Colonic mucosa (tissue), 4 donors: ENCODE measurements around the gene CACFD1. TPM values are rescaled to one million over a fixed set of nuclear protein-coding genes. Genes with fewer than 3 reads are reported as not detected.

ENCODE experiments used
- DNase-seq: peaks from one replicate; pipeline ENCODE4 v3.0.0-alpha.2; 2020
- H3K27ac ChIP-seq: fragments of 200-600 bp; one replicate; pipeline ENCODE4 v1.8.0; 2021
- H3K27me3 ChIP-seq: fragments of 200-600 bp; one replicate; pipeline ENCODE4 v1.8.0; 2021
- H3K36me3 ChIP-seq: fragments of 200-600 bp; one replicate; pipeline ENCODE4 v1.8.0; 2021
- H3K4me1 ChIP-seq: fragments of 200-600 bp; one replicate; pipeline ENCODE4 v1.8.0; 2021; ENCODE audit warnings: mild to moderate bottlenecking
- H3K4me3 ChIP-seq: fragments of 200-600 bp; one replicate; pipeline ENCODE4 v1.8.0; 2021
- H3K9ac ChIP-seq, 2 donors: one replicate each; pipeline ENCODE4 v1.7.0; 2013; ENCODE audit warnings: control low read depth in 2 of 2, low read depth in 2 of 2, low read length in 2 of 2
- H3K9me3 ChIP-seq: fragments of 200-600 bp; one replicate; pipeline ENCODE4 v1.8.0; 2021
- CTCF ChIP-seq: fragments of 200-600 bp; IDR thresholded peaks from one replicate; pipeline ENCODE4 v1.8.0; 2022; ENCODE audit warnings: antibody characterized with exemption, mild to moderate bottlenecking
- intact Hi-C: fragments of 100-400 bp; cut with DNase I; formaldehyde crosslinking; loops from one replicate; pipeline ENCODE4 v1.14.1; 2022
- total RNA-seq, 2 donors: library from RNA; stranded (reverse); fragmentation: NEBNext Ultra II Directional in 1 of 2; extraction: Animal tissue kit (Norgen Biotek cat#: 25700) in 1 of 2; gene quantifications; one replicate each; pipeline ENCODE4 v1.2.1, GENCODE V29; 2021
- donor health status: healthy.
- donor health status: DM: no; HTN: no; CAD: no.
- donor health status: DM: no; HTN: no; CAD: no.

CACFD1 gene
- total RNA-seq, 2 donors from 2014 or later = 56.8 to 60.7 TPM

GRCh38 chr9:133516961-133517350 lies 57.2 kb downstream of the CACFD1 start:
- H3K4me1 ChIP-seq = no peaks in the 10 kb centered on the region
- no peak overlapping the region for H3K27ac ChIP-seq
- no peaks in the 10 kb centered on the region for H3K9me3 ChIP-seq
- intact Hi-C loops = no loop called here
- no peaks in the 10 kb centered on the region for H3K36me3 ChIP-seq
- no peaks in the 10 kb centered on the region for H3K27me3 ChIP-seq
- TF ChIP-seq CTCF = no peak
- no peak overlapping the region for H3K4me3 ChIP-seq
- no peak overlapping the region for H3K9ac ChIP-seq
- no peak for DNase-seq

GRCh38 chr9:133517711-133518110 lies 57.9 kb downstream of the CACFD1 start:
- Histone ChIP-seq H3K9ac (no peak overlapping the region), H3K9me3 (no peaks in the 10 kb centered on the region), H3K27ac (no peak overlapping the region), H3K4me3 (no peak overlapping the region), H3K4me1 (no peaks in the 10 kb centered on the region), H3K27me3 (no peaks in the 10 kb centered on the region), H3K36me3 (no peaks in the 10 kb centered on the region)
- intact Hi-C loops = no loop called here
- no peak for TF ChIP-seq CTCF
- no peak for DNase-seq

- Histone ChIP-seq H3K27me3 (no peaks in the 10 kb centered on the region), H3K4me3 (no peak overlapping the region), H3K9ac (no peak overlapping the region), H3K27ac (no peak overlapping the region), H3K36me3 (no peaks in the 10 kb centered on the region), H3K4me1 (no peaks in the 10 kb centered on the region), H3K9me3 (no peaks in the 10 kb centered on the region)
- intact Hi-C loops = no loop called here
- no peak for TF ChIP-seq CTCF
- DNase-seq = no peak
These were observed 58.4 kb downstream of the CACFD1 start for GRCh38 chr9:133518200-133518599.

DNA sequence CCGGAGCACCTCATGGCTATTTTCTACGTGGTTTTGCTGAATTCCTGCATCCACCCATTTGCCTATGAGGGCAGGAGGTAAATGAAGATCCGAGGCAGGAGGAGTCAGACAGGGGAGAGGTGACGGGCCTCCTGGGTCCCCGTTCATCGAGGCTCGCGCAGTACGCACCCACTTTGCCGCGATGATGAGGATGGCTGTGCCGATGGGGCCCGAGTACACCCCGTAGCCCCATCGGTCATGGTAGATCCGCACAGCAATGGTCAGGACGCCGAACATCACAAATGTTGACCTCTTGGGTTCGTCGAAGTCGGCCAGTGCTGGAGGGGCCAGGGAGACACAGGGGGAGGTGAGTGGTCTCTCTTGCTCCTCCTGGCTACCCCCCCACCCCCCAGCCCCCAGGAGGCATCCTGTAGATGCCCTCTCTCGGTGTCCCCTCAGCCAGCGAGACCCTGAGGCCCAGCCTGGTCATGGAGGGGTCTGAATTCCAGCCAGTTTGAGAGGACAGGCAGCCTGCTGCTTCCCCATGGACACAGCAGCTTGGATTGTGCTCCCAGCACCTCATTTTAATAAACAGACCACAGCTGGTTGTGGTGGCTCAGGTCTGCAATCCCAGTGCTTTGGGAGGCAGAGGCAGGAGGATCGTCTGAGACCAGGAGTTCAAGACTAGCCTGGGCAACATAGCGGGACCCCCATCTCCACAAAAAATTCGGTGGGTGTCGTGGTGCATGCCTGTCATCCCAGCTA lies 59.1 kb downstream of the CACFD1 start:
- Histone ChIP-seq H3K9me3 (no peaks in the 10 kb centered on the region), H3K36me3 (no peaks in the 10 kb centered on the region), H3K27me3 (no peaks in the 10 kb centered on the region), H3K27ac (no peak overlapping the region), H3K4me1 (no peaks in the 10 kb centered on the region), H3K4me3 (no peak overlapping the region), H3K9ac (no peak overlapping the region)
- no peak for TF ChIP-seq CTCF
- no peak for DNase-seq
- intact Hi-C loops = no loop called here

GRCh38 chr9:133519693-133520092 lies 59.9 kb downstream of the CACFD1 start:
- Histone ChIP-seq H3K4me3 (no peak overlapping the region), H3K27ac (no peak overlapping the region), H3K9ac (no peak overlapping the region), H3K9me3 (no peaks in the 10 kb centered on the region), H3K36me3 (no peaks in the 10 kb centered on the region), H3K27me3 (no peaks in the 10 kb centered on the region), H3K4me1 (no peaks in the 10 kb centered on the region)
- intact Hi-C loops = no loop called here
- no peak for DNase-seq
- no peak for TF ChIP-seq CTCF
